Natural killer cell (primary cell): ENCODE results near the gene SRPK2. TPM values are rescaled to one million over a fixed set of nuclear protein-coding genes. Genes with fewer than 3 reads are reported as not detected.
A peak's percentile ranks its signal among the peaks of the same experiment; 100 is the strongest.

Source experiments
- ATAC-seq, 3 donors: fragments of 150-1000 bp in 2 of 3; fragments of 200-7000 bp in 1 of 3; cut with Tn5 transposase; 1 replicate in 1 of 3; 2 replicates in 2 of 3; pipeline ENCODE4 v1.10.0; 2021; ENCODE audit warnings: mild to moderate bottlenecking in 2 of 3, moderate library complexity in 2 of 3
- DNase-seq, 2 donors: peaks; one replicate each; pipeline versions ENCODE4 v3.0.0 to v3.0.0-alpha.2; 2013 to 2021; ENCODE audit warnings: mixed read lengths in 1 of 2
- H3K27ac ChIP-seq: one replicate; pipeline ENCODE4 v1.5.1; 2013; ENCODE audit warnings: mild to moderate bottlenecking, low read length
- H3K27me3 ChIP-seq: one replicate; pipeline ENCODE4 v1.6.1; 2013; ENCODE audit warnings: low read length; ENCODE audit not compliant: control insufficient read depth, insufficient read depth
- H3K36me3 ChIP-seq: one replicate; pipeline ENCODE4 v1.6.1; 2013; ENCODE audit warnings: low read length; ENCODE audit not compliant: control insufficient read depth, insufficient read depth
- H3K4me1 ChIP-seq: one replicate; pipeline ENCODE4 v1.6.1; 2013; ENCODE audit warnings: low read length; ENCODE audit not compliant: control insufficient read depth, insufficient read depth
- H3K4me3 ChIP-seq: one replicate; pipeline ENCODE4 v1.5.1; 2013; ENCODE audit warnings: low read length
- H3K9me3 ChIP-seq: one replicate; pipeline ENCODE4 v1.6.1; 2013; ENCODE audit warnings: low read length; ENCODE audit not compliant: control insufficient read depth, insufficient read depth
- H3K27ac Mint-ChIP-seq, 2 donors: one replicate each; pipeline ENCODE4 v1.8.0; 2022; ENCODE audit warnings: mild to moderate bottlenecking in 2 of 2, mixed read lengths in 2 of 2, moderate library complexity in 1 of 2
- H3K27me3 Mint-ChIP-seq, 2 donors: one replicate each; pipeline ENCODE4 v1.8.0; 2022; ENCODE audit warnings: low read depth in 2 of 2, mixed read lengths in 2 of 2
- H3K36me3 Mint-ChIP-seq: one replicate; pipeline ENCODE4 v1.8.0; 2022; ENCODE audit warnings: mixed read lengths
- H3K4me1 Mint-ChIP-seq, 2 donors: one replicate each; pipeline ENCODE4 v1.8.0; 2022; ENCODE audit warnings: mixed read lengths in 2 of 2
- H3K4me3 Mint-ChIP-seq: one replicate; pipeline ENCODE4 v1.8.0; 2022; ENCODE audit warnings: mild to moderate bottlenecking, moderate library complexity, mixed read lengths
- H3K9me3 Mint-ChIP-seq, 2 donors: one replicate each; pipeline ENCODE4 v1.8.0; 2022; ENCODE audit warnings: mixed read lengths in 2 of 2
- CTCF ChIP-seq: fragments of 200-600 bp; IDR thresholded peaks from one replicate; pipeline ENCODE4 v1.8.0; 2022; ENCODE audit warnings: antibody characterized with exemption
- WGBS: methylation state at CpG from one replicate; pipeline ENCODE4 v1.1.7; 2013; ENCODE audit warnings: missing lambda C conversion rate; ENCODE audit not compliant: insufficient coverage; 5-methylcytosine and 5-hydroxymethylcytosine counted together
- intact Hi-C: fragments of 100-400 bp; cut with micrococcal nuclease; formaldehyde crosslinking; loops from one replicate; pipeline ENCODE4 v1.14.2; 2022
- total RNA-seq, 4 donors: library from RNA; stranded (reverse); fragments of 120-200 nt in 1 of 4; gene quantifications; one replicate each; pipeline versions ENCODE4 v1.2.3 to v1.2.4, GENCODE V29; 2013 to 2022

SRPK2 gene
- total RNA-seq, 3 donors from 2014 or later (not counting 1 experiment from before 2014, with no cell fraction given): 103 to 121 (median 108) TPM

- no peak overlapping the region for H3K27ac Mint-ChIP-seq
- Histone ChIP-seq H3K4me3 (no peak overlapping the region), H3K36me3 (peaks cover 34% of the 10 kb centered on the region), H3K27me3 (no peaks in the 10 kb centered on the region), H3K4me1 (peaks cover 4% of the 10 kb centered on the region), H3K9me3 (no peaks in the 10 kb centered on the region), H3K27ac (no peak overlapping the region)
- H3K36me3 Mint-ChIP-seq: no peaks in the 10 kb centered on the region
- intact Hi-C loops: no loop called here
- DNase-seq (no peak), ATAC-seq (no peak)
- no peak for TF ChIP-seq CTCF
- 76% methylated on average over 5 of the region's 5 CpGs for WGBS
- no peaks in the 10 kb centered on the region for H3K9me3 Mint-ChIP-seq
- H3K4me1 Mint-ChIP-seq: peaks cover 56 to 63% of the 10 kb centered on the region in 2 donors
- H3K4me3 Mint-ChIP-seq: no peak overlapping the region
- H3K27me3 Mint-ChIP-seq: no peaks in the 10 kb centered on the region
Observed at GRCh38 chr7:105132335-105132734, 256.4 kb downstream of the SRPK2 start.

GRCh38 chr7:105131890-105132289 lies 256.8 kb downstream of the SRPK2 start:
- DNase-seq (no peak), ATAC-seq (no peak)
- H3K4me1 ChIP-seq: peaks cover 4% of the 10 kb centered on the region
- no peaks in the 10 kb centered on the region for H3K9me3 ChIP-seq
- H3K9me3 Mint-ChIP-seq: no peaks in the 10 kb centered on the region
- no peaks in the 10 kb centered on the region for H3K27me3 Mint-ChIP-seq
- no peaks in the 10 kb centered on the region for H3K36me3 Mint-ChIP-seq
- H3K4me1 Mint-ChIP-seq: peaks cover 54 to 60% of the 10 kb centered on the region in 2 donors
- peaks cover 29% of the 10 kb centered on the region for H3K36me3 ChIP-seq
- H3K4me3 ChIP-seq: no peak overlapping the region
- H3K27ac ChIP-seq: no peak overlapping the region
- intact Hi-C loops: no loop called here
- TF ChIP-seq CTCF: no peak
- no peak overlapping the region for H3K4me3 Mint-ChIP-seq
- H3K27ac Mint-ChIP-seq: peak overlapping the region; percentile 3 to 93
- 85% methylated on average over 7 of the region's 7 CpGs for WGBS
- H3K27me3 ChIP-seq: no peaks in the 10 kb centered on the region

GRCh38 chr7:105131033-105131656 lies 257.6 kb downstream of the SRPK2 start:
- DNase-seq (no peak), ATAC-seq (peak in 1 of 3 donors; percentile 62)
- Mint-ChIP-seq H3K27ac (peak overlapping the region; percentile 3 to 93), H3K4me1 (peaks cover 47 to 53% of the 10 kb centered on the region in 2 donors), H3K9me3 (no peaks in the 10 kb centered on the region), H3K36me3 (no peaks in the 10 kb centered on the region), H3K4me3 (peak overlapping the region; percentile 25), H3K27me3 (no peaks in the 10 kb centered on the region)
- intact Hi-C loops: no loop called here
- no peak for TF ChIP-seq CTCF
- H3K4me1 ChIP-seq: peaks cover 4% of the 10 kb centered on the region
- H3K36me3 ChIP-seq: peaks cover 25% of the 10 kb centered on the region
- no peaks in the 10 kb centered on the region for H3K27me3 ChIP-seq
- no peak overlapping the region for H3K4me3 ChIP-seq
- no peak overlapping the region for H3K27ac ChIP-seq
- no peaks in the 10 kb centered on the region for H3K9me3 ChIP-seq
- 49% methylated on average over 10 of the region's 12 CpGs for WGBS

GRCh38 chr7:105130580-105130979 lies 258.1 kb downstream of the SRPK2 start:
- Mint-ChIP-seq H3K27me3 (no peaks in the 10 kb centered on the region), H3K27ac (peak overlapping the region; percentile 3 to 93), H3K4me1 (peaks cover 46 to 52% of the 10 kb centered on the region in 2 donors), H3K9me3 (no peaks in the 10 kb centered on the region), H3K4me3 (no peak overlapping the region), H3K36me3 (peaks cover 5% of the 10 kb centered on the region)
- TF ChIP-seq CTCF: no peak
- Histone ChIP-seq H3K9me3 (no peaks in the 10 kb centered on the region), H3K4me3 (no peak overlapping the region), H3K27me3 (no peaks in the 10 kb centered on the region), H3K36me3 (peaks cover 31% of the 10 kb centered on the region), H3K27ac (no peak overlapping the region), H3K4me1 (peaks cover 4% of the 10 kb centered on the region)
- DNase-seq (no peak), ATAC-seq (no peak)
- intact Hi-C loops: no loop called here
- 89% methylated on average over 1 of the region's 2 CpGs for WGBS
